ENCODE measurements around the gene FOXP1.

GRCh38 chr3:71010726-71011455 lies 572.6 kb downstream of the FOXP1 start:
- TF ChIP-seq POLR2A (IDR thresholded peaks at IDR 0.05) (no peak), CTCF (IDR thresholded peaks at IDR 0.05) (no peak)
